ENCODE data around the gene FGFRL1.

Gene FGFRL1

DNA sequence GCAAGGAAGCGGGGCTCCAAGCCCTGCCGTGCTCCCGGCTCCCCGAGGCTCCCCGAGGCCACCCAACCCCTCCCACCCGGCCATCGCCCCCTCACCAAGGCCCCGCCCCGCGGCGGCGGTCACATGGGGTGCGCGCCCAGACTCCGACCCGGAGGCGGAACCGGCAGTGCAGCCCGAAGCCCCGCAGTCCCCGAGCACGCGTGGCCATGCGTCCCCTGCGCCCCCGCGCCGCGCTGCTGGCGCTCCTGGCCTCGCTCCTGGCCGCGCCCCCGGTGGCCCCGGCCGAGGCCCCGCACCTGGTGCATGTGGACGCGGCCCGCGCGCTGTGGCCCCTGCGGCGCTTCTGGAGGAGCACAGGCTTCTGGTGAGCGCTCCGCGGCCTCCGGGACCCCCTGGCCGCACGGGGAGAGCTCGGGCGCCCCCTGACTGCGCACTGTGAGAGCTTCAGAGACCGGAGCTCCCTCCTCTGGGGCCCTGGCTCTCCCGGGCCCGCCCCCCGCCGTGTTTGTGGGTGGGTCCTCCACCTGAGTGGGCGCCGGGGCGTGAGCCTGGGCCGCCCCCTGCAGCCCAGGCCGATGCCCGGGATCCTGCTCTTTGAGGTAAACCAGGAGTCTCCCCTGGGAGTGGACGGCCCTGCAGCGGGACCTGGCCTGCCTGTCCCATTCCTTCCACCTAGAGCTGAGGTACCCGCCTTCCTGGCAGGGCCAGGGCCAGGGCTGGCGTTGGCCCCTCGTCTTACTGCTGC is 24.4 kb upstream of the FGFRL1 start, which contains the start of gene IDUA:
Gene IDUA (plus strand): TSS at position 166 of the 745 bp plus-strand sequence. CDS start 41 bp downstream, at position 207.
- TF ChIP-seq, protein P1, sequence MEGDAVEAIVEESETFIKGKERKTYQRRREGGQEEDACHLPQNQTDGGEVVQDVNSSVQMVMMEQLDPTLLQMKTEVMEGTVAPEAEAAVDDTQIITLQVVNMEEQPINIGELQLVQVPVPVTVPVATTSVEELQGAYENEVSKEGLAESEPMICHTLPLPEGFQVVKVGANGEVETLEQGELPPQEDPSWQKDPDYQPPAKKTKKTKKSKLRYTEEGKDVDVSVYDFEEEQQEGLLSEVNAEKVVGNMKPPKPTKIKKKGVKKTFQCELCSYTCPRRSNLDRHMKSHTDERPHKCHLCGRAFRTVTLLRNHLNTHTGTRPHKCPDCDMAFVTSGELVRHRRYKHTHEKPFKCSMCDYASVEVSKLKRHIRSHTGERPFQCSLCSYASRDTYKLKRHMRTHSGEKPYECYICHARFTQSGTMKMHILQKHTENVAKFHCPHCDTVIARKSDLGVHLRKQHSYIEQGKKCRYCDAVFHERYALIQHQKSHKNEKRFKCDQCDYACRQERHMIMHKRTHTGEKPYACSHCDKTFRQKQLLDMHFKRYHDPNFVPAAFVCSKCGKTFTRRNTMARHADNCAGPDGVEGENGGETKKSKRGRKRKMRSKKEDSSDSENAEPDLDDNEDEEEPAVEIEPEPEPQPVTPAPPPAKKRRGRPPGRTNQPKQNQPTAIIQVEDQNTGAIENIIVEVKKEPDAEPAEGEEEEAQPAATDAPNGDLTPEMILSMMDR (conservative IDR thresholded peaks at IDR 0.05; ENCODE audit: low read length) = peak; percentile 38
- peak within 1 kb of the TSS; percentile 83 for H3K4me3 ChIP-seq (ENCODE audit: low read length)
- peak; percentile 49 for DNase-seq (ENCODE audit: low read depth)

DNA sequence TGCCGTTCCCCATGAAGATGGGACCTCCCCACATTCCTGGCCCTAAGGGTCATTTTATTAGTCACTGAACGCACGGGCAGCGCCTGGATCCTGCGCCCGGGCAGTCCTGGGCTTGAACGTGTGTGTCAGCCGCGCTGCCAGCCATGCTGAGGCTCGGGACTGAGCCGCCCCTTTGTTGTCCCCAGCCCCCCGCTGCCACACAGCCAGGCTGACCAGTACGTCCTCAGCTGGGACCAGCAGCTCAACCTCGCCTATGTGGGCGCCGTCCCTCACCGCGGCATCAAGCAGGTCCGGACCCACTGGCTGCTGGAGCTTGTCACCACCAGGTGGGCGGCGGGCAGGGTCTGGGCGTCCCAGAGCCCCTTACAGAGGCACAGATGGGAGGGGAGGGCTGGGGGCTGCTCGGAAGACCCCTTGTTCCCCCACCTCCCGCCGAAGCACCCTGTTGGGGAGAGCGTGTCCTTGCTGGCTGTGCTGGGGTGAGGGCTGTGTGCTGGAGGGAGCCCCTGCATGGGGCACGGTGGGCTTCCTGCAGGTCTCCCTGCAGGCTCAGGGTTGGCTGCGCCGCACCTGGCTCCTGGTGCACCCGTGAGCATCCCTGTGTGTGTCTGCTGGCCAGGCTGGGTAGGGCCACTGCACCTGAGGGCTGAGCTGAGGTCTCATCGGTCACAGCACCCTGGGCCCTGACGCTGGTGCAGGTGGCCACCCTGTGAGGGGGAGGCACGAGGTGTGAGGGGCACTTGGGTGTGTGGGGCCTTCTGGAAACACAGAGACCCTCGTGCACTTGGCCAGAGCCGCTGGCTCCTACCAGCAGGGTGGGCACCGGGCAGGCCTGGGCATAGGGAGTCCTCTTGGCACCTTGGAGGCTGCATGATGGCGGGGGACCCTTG is 23.6 kb upstream of the FGFRL1 start:
- DNase-seq (ENCODE audit: low read depth) = peak; percentile 52
- TF ChIP-seq, protein P1 (conservative IDR thresholded peaks at IDR 0.05; ENCODE audit: low read length) = no peak
- H3K4me3 ChIP-seq (ENCODE audit: low read length) = peak overlapping the region; percentile 83

DNA sequence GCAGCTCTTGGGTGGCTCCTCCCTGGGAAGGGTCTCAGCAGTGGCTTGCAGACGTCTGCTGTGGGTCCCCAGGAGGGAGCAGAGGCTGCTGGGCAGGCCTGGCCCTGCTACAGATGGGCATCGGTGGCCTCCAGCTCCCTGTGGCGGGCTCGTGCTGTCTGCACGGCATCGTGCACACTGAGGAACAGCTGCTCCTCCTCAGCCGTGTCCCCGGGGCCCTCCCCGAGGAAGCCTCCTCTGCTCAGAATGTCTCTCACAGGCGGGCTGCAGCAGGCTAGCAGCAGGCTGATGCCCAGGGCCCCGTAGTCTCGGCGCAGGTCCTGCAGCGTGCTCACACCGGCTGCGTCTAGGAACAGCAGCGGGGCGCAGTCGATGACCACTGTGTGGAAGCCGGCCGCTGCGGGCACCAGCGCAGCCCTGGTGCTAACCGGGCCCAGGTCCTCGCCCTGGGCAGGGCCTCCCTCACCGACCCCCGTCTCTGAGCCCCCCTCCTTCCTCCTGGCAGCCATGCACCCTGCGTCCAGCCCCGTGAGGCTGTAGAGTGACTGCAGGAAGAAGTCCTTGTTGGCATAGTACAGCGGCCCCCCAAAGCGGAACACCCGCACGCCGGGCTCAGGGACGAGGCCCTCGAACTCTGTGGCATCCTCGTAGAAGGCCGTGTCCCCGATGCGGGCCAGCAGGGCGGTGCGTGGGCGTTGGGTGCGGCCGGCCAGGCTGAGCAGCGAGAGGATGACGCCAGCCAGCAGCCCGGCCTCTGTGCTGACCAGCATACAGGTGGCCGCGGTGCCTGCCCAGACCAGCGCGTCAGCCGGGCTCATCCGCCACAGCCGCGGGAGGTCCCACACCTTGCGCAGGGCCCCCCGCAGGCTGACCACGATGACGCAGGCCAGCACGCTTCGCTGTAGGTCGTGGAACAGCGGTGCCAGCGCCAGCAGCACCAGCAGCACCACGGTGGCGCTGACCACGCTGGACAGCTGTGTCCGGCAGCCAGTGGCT is 22.4 kb upstream of the FGFRL1 start:
- TF ChIP-seq, protein P1 (conservative IDR thresholded peaks at IDR 0.05; ENCODE audit: low read length) = no peak
- DNase-seq (ENCODE audit: low read depth) = no peak
- no peak overlapping the region for H3K4me3 ChIP-seq (ENCODE audit: low read length)

DNA sequence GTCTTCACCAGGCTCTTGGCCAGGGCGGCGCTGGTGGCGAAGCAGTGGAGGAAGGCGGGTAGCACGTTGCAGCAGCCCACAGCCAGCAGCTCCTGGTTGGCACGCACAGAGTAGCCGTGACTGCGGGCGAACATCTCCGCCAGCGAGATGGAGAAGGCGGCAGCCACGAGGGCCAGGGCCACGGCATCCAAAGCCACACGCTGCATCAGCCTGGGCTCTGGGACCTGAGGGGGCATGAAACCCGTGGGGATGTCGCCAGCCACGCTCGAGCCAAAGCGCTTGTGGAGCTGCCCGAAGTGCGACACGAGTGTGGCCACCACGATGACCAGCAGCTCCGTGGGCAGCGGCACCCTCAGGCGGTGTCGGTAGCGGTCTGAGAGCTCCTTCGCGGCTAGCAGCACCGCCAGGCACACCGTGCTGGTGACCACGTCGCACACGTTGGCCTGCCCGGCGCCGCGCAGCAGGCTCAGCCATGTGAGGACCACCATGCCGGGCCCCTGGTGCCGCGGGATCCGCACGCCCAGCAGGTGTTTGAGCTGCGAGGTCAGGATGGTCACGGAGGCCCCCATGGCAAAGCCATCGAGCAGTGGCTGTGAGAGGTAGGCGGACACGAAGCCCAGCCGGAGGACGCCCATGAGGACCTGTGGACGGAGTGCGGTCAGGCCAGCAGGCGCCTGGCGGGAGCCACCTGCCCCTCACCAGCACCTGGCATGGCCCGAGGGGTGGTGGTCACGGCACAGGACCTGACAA is 21.5 kb upstream of the FGFRL1 start:
- TF ChIP-seq, protein P1 (conservative IDR thresholded peaks at IDR 0.05; ENCODE audit: low read length) = no peak
- H3K4me3 ChIP-seq (ENCODE audit: low read length) = no peak overlapping the region
- no peak for DNase-seq (ENCODE audit: low read depth)

DNA sequence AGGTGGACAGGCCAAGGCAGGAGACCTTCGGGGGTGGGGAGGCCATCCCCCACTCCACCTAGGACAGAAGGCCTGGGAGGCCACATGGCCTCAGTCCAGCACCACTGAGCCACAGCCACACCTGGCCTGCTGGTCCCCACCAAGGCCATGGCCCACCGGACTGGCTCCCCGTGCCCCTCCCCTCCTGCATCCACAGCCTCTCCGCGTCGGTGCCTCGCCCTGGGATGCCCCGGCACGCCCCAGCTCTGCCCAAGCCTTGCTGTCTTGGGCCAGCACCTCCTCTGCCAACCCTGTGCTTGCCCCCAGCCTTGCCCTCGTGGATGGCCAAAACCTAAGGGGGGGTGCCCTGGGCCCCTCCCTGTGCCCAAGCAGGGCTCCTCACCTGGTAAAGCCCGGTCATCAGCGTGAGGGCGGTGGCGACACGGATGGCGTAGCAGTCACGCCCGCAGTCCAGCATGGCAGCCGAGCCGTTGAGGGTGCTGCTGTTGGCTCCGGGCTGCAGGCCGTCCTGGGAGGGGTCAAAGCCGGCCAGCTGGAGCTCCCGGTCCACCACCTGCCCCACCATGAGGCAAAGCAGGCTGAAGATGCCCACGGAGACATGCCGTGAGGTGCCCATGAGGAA is 20.6 kb upstream of the FGFRL1 start:
- no peak overlapping the region for H3K4me3 ChIP-seq (ENCODE audit: low read length)
- no peak for DNase-seq (ENCODE audit: low read depth)
- TF ChIP-seq, protein P1 (conservative IDR thresholded peaks at IDR 0.05; ENCODE audit: low read length) = no peak
